ENCODE data around the gene RTN4R.

Gene RTN4R

DNA sequence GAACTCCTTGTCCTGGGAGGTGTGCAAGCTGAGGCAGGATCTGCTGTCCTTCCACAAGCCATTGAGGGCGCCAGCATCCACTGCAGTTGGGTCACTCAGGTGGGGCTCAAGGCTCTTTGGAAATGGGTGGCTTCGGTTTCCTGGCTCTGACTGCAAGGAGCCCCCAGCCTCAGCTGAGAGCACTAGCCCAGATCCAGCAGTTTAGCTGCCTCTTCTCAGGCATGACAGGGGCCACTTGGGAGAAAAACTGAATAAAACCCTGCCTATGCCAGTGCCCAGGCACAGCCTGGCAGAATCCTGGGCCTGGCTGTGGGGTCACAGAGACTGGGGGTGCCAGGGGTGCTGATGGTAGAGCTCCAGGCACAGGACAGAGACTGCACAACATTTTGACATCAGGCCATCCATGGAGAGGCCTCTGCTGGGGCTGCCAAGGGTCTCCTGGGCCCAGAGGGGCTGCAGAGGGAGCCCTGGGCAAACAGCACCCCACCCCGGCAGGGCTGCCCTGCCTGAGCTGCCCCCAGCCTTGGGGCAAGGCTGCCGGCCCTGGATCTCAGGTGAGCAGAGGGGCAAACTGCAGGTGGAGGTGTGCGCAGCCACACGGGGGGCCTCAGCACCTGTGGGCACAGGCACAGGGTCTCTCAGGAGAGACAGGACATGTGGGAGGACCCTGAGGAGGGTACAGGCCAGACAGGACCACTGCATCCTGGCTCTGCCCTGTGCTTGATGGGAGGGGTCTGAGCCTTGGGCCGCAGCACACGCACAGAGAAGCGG, 28.3 kb downstream of the RTN4R start:
- FAIRE-seq = no peak

DNA sequence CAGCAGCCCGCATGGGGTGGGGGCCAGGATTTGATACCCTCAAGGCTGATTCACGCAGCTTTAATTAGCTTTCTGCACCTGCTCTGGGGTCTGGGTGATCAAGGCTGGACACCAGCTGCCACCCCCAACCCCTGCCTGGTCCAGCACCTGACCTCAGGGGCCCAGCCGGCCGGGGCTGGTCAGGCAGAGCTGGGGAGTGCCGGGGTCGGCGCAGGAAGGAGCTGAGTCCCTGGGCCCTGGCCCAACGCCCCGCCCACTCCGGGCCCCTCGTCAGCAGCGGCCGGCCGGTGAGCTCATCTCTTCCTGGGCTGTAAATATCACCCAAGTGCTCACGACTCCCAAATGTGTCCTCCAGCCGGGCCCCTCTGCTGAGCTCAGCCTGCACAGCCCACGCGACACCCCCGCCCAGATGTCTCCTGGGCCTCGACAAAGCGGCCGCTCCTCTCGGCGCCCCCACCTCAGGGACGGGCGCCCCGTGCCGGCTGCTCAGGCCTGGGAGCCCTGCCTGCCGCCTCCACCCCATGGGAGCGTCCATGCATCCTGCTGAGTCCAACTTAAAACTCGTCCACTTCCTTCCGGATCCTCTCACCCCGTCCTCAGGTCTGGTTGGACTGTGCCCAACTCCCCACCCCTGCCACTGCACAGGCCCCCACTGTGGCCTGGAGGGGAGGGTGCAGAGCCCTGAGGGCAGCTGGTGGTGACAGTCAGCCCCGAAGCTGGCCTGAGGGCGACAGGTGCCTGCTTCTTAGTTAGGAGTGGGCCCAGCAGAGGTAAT, 29.0 kb downstream of the RTN4R start:
- FAIRE-seq = no peak

DNA sequence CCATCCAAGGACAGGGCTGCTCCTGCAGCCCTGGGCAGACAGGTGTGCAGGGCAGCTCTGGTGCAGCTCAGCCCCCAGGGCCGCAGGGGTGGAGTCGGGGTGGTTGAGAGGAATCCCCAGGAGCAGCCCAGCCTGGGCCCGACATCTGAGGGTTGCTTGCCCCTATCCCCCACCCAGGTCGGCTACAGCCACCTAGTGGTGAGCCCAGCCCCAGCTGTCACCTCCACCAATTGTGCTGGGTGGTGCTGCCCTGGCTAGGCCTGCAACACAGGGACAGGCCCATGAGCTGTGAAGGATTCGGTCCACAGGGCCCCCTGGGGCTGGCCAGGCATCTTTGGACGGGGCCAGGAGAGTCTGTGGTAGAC, 29.6 kb downstream of the RTN4R start:
- no peak for FAIRE-seq

DNA sequence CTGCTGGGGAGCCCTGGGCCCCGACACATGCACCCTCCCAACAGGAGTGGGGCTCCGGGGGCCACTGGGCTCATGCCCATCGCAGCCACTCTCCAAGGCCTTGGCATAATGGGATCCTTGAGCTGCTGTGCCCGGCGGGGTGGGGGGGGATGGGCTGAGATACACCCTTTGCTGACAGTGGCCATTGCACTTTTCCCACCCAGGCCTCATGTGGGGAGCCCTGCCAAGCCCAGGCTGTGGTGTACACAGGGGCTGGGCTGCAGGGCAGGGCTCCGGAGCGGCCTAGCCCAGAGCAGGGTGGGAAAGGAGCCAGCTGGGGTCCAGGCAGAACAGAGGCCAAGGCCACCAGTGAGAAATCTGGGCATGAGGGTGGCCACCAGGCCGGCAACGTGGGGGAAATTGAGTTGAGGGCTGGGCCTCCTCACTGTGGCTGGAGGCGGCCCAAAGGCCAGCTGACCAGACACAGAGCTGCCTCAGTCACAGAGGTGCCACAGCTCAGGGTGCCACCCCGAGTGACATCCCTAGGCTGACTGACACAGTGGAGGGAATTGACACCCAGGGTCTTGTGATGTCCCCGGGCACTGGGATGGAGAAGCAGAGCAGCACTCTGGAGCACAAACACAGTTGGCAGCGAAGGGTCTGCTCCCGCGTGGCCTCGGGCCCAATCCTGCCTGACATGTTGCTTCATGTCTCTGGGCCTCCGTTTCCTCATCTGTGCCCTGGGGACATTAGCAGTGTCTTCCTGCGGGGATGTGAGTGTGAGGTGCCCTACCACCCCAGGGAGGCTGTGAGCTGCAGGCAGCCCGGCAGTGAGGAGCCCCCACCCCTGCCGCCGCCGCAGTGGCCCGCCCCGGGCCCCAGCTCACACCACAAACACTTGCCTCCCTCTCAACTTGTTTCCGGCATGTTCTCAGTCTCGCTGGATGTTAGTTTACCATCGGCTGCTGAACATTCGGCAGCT, 30.4 kb downstream of the RTN4R start:
- no peak for FAIRE-seq

DNA sequence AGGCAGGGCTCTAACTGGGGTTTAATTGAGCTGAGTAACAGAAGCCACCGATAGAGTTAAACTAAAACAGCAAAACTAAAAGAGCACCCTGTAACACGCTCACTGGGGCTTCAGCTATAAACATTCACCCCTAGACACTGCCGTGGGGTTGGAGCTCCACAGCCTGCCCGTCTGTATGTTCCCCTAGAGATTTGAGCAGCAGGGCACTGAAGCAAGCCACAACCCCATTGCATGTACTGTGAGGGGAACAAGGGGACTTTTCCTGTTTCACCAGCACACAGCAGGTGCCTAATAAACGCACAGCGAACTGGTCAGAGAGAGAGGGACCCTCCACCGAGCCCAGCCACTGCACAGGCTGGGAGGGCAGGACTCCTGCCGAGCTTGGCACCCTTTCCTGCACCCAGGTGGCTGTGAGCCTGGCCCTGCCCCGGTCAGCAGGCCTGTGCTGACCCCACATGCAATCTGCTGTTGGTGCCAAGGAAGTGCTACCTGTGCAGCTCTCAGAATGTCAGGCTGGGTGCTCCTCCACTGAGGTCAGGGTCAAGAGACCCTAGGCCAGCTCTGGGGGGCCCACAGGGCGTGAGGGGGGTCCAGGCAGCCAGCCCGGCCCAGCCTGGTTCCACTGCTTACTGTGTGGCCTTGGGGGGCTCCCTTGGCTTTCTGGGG, 31.9 kb downstream of the RTN4R start:
- FAIRE-seq = no peak

DNA sequence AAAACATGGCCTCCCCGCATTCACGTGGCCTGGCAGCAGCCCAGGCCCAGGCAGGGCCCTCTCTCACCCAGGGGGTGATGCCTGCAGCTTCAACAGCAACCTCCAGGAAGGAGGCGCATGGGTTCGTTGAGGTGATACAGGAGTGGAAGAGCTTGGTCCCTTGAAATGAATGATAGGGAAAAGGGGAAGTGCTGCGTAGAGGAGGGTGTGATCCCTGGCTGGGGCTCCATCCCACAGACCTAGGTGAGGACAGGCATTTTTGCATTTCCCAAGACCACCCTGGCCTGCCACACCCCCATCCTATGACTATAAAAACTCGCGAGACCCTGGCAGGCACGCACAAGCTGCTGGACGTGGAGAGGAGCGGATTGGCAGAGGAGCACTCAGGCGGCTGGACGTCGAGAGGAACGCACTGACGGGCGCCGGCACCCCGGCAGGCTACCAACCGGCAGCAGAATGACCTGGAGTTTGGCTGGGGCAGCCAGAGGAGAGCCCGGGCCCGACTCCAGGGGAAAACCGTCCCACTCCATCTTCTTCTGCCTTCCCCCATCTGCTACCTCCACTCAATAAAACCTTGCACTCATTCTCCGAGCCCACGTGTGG, 32.6 kb downstream of the RTN4R start:
- FAIRE-seq = no peak

DNA sequence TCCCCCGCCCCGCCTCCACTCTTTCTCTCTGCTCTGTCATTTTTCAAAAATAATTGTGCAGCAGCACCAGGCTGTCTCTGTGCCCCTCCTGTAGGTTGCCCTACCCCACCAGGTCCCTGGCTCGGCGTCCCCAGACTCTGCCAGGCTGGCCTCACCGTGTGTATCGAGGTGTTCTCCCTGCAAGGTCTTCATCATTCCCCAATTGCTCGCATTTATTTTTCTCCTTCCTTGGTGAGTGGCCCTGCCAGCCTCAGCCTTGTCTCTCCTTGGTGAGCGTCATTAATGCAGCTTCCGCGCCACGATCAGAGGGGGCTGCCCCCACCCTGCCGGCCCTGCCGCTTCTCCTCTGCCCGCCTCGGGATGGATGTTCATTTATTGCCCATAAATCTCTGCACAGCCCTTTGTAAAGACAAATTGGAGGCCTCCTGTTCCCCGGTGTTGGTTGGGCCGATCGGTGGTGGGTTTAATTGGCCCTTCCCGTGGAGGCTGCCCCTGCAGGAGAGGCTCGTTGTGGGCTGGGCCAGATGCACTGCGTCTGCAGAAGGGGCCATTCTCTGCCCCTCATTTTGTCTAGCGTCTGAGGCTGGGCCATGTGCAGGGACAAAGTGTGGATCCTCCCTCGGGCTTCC, 33.2 kb downstream of the RTN4R start:
- no peak for FAIRE-seq

DNA sequence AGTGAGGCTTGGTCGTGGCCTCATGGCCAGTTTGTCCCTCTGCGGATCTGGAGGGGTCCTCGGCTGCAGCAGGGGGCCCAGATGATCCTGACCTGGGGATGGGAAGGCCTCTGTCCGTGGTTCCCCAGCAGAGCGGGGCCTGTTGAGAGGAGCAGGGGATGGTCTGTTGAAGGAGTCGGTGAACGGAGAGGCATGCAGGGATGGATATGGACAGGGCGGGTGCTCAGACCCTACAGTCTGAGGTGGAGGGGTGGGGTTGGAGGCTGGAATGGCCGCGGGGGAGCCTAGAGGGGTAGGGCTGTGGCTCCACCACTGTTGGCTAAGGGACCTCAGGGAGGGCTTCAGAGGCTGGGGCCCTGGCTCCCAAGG, 33.8 kb downstream of the RTN4R start:
- FAIRE-seq = no peak

DNA sequence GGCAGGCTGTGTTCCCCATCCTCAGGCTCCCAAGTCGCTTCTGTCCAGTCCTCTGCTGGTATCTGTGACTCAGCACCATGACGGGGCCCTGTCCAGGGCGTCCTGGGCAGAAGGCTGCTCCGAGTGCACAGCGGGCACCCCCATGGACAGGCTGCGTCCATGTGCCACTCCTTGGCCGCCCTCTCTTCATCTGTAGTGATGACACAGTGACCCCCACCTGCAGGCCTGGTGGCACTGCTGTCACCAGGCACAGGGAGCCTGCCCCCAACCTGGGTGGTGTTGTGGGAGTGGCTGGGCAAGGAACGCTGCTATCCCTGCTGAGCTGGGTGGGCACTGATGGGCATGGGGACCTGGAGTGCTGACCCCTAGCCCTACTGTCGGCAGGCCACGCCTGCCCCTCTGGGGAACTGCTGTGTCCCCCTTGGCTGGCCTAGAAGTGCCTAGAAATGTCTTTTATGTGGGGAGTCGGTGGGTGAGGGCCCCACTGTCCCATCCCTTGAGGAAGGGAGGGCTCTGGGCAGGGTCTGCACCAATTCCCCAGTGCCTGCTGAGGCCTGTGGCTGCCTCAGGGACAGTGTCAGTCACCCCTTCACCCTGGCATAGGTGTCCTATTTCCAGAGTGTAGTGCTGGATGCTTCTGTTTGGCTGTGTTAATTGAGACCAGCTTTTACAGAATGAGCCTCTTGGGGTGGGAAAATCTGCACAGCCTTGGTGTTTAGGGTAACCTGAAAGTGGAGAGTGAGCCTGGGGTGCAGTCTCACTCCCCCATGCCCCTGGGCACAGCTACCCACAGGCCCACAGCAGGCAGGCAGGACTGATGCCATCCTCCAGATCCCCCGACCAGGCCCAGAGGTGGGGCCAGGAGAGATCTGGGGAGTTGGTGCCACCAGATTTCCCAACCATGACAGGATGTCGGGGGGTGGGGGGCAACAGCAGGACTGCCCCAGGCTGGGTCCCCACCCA, 34.5 kb downstream of the RTN4R start:
- FAIRE-seq = no peak

DNA sequence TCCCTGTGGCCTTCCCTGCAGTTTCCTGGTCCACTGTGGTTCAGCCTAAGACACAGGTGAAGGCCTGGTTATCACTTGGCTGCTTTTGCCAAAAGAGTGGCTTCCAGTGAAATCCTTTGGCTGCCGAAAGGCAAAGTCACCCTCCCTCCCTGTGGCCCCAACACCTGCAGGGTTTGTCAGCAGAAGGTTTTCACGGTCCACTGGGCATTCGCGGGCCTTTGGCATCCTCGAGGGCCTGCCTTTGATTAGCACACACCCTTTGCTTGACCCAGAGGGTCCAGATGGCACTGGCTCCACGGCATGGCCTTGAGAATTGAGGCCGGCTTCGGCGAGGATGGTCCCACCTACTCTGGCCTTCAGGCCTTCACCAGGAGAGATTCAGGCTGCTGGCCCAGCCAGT, 35.3 kb downstream of the RTN4R start:
- no peak for FAIRE-seq

DNA sequence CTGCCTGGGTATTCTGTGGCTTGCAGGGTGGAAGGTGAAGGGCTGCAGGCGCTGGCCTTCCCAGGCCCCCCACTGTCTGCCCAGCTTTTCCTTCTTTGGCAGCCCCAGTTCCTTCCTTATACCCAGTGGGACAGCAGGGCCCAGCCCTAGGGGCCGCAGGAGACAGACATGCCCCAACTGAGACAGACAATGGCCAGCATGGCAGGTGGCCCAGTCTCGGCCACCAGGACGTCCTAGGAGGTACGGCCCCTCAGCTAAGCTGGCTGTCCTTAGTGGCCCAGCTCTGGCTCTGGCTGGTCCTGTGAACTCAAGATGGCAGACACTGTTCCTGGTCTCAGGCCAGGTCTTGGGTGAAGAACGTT, 35.9 kb downstream of the RTN4R start:
- no peak for FAIRE-seq

DNA sequence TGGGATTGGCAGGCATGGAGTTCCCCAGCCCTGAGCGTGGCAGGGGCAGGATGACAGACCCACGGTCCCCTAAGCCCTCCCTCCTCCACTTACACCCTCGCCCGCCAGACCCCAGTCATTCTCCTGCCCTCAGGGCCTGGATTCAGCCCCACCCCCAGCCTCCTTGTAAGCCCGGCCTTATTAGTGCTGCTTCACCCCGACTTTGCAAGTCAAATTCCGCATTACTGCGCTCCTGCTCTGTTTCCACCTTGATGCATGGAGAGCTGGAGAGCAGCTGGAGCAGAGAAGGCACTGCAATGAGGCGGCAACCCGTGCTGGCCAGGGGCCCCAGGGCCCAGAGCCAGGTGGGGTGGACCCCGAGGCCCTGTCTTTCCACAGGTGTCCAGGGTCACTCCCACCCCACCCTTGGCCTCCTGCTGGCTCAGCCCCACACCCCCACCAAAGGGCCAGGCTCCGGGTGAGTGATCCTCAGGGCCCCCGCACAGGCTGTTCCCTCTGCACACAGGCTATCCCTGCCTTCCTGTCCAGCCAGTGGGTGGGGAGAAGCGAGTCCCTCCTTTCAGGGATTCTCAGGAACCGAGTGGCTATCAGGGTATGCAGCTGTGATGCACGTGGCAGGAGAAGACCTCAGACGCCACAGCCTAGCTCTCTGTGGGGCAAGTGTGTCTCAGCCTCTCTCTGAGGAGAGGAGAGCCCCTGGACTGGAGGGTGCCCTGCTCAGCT, 36.4 kb downstream of the RTN4R start:
- no peak for FAIRE-seq

DNA sequence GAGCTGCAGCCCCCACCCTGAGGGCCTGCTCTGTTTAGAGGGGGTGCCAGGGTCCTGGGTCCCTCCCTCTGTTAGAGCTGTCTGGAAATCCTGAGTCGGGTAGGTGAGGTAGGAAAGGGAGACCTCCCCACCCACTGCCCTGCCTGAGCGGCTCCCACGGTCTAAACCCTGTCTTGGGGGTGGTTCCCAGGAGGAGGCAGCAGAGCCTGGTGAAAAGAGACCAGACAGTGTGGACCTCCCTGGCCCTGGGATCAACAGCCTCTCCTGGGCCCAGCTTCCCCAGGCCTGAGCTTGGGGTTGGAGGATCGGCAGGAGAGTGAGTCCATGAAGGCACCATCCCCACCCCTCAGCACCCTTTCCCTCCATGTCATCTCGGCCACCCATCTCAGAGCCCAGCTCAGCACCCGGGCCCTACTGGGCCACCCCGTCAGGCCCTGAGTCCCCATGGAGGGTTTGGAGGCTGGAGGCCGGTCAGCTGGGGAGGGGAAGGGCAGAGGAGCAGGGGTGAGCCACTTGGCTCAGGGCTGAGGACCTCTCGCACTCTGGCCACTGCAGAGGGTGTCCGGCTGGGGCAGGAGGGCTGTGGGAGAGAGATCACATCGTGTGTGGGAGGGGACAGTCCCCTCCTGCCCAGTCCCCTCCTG, 37.2 kb downstream of the RTN4R start:
- FAIRE-seq = no peak

DNA sequence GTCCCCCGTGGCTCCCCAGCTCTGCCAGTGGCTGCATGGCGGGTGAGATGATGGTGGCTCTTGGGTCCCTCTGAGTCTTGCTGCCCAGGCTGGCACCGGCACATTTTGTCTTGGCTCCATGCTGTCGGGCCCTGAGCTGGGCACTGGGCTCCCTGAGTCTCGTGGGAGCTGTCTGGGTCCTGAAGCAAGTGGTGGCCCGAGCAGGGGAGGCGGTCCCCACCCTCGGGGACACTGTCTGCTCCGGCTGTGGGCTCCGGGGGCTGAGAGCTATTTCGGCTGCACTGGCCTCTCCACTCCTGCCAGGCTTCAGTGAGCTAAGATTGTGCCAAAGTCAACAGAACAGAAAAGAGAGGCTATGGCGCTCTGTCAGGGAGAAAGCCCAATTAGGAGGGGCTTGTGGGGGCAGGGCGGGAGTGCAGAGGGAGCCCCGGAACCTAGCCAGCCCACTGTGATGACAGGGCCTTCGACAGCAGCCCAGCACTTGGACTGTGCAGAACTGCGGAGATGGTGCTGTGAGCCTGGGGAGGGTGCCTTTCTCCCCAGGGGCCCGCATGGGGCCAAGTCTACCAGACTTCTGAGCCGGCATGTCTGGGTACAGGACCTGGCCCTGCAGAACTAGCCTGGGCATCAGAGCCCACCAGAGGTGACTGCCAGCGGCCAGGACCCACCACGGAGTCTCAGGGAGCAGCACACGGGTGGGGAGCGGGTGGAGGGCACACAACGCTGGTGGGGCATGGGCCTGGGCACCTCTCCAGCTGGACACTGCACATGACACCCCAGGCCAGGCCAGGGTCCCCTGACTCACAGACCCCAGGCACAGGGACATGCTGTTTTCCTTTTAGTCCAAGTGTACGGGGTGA, 38.0 kb downstream of the RTN4R start:
- no peak for FAIRE-seq

DNA sequence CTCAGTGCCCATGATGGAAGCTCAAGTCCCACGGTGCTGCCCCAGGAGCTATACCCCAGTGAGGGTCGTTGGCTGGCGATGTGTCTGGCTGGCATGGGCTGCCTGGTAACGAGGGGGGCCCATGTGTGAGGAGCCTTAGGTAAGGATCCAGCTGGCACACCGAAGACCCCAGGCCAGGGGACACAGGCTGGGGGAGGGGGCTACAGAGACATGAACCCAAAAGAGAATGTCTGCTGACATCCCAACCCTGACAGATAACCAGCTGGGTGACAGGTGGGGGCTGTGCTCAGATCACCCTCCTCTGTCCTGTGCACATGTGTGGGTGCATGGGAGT, 39.2 kb downstream of the RTN4R start:
- no peak for FAIRE-seq

DNA sequence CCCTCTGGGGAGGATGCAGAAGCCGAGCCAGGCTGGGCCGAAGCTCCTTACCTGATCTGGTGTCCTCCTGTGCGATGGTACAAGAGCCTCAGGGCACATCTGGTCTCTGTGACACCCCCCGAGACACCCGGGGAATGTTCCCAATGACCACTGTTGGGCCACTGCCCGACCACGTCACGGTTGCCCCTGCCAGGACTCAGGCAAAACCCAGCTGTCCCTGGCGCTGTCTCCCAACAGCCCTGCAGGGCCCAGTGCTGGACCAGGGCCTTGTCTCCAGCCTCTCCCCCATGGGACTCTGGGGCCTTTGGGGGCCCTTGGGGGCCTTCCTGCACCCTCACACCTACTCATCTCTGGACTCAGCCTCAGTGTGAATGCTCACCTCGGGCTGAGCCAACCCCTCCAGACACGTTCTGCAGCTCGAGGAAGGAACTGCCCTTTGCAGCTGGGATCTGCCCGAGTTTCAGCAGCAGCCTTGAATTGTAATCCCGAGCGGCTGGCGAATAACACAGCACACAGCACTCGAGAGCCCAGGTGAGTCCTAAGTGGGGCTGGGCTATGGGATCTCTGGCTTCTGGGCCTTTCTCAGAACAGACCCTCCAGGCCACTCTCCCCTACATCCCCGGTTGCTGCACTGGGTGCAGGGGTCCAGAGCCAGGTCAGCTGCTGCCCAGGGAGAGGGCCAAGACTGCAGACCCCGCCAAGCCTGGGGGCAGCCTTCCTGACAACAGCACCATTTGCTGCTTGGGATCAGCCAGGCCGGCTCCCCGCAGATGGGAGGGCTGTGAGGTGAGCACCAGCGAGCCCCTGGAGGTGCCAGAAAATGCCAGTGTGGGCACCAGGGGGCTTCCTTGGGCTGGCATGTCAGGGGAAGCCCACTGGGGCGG, 39.8 kb downstream of the RTN4R start:
- no peak for FAIRE-seq

DNA sequence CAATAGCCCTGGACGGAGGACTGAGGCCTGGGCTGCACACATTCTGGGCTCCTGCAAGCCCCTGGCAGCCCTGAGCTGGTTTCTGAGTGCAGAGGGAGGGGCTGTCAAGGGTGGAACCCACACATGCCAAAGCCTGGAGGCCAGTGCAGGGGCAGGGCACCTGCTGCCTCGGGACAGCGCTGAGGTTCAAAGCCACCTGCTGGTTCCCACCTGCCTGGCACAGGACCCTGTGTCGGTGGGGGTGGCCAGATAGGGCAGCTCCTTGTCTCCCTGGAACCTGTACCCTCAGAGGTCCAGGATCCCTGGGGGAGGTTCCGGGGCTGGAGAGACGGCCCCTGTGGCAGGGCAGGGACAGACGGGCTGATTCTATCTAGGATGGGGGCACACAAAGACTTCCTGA, 40.8 kb downstream of the RTN4R start:
- FAIRE-seq = no peak
